ENCODE data around the gene YARS1.

Gene YARS1

DNA sequence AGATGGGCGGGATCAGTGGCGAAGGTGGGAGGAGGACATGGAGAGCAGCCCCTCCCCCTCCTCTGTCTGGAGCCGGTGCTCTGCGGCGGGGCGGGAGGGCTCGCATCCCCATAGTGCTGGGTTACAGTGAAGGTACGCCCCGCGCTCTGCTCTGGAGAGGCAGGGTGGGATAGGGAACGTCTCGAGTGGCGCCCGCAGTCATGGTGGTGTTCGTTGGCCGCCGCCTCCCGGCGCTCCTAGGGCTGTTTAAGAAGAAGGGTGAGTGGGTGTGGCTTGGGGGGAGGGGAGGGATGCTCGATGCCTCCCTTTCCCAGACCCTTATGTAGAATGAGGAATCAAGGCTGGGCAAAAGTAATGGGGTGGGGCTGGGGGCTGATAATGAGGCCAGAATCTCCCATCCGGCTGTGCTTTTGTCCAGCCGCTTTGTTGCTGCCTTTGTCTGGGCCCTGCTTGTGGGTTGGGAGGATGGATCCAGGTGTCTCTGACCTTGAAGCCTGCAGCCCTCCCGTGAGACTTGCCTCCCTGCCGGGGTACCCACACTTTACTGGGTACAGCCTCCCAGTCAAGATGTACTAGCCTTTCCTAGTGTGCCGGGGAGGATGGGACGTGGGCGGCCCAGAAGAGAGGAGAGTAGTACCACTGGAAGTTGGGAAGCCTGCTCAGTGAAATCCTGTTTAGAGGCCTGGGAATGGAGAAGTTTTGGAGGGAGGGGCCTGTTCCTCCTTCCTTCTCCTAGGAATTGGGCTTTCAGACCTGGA is 51.4 kb downstream of the YARS1 start:
- DNase-seq (ENCODE audit: low read depth in 2 of 2): no peak

DNA sequence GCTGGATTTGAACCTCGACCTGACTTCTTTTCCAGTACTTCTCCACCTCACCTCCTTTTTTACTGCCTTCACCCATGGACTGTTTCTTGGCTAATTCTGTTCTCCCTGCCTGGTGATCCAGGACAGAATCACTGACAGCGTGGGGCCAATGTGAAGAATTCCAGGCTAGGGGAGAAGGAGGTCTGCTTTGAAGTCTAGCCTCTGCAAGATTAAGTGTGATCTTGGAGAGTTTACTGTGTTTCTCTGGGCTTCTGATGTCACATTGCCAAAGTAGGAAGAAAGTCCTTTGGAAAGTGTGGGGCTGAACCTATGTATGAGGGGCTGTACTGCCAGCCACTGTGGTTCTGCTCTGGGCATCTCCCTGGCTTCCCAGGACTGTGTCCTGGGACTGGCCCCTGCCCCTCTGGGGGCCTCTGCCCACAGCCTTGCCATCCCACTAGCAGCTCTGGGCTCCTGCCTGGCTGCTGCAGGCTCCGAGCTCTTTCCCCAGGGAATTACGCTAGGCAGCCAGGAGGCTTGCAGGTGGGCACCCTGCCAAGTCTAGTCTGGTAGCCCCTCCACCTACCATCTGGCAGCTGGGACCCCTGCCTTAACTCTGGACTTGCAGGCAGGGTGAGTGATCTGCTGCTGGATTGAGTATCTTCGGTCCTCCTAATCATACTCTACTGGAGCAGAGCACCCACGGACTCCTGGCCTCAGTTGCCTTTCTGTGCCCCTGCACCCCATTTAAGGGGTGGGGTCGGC is 52.2 kb downstream of the YARS1 start:
- no peak for DNase-seq (ENCODE audit: low read depth in 2 of 2)

DNA sequence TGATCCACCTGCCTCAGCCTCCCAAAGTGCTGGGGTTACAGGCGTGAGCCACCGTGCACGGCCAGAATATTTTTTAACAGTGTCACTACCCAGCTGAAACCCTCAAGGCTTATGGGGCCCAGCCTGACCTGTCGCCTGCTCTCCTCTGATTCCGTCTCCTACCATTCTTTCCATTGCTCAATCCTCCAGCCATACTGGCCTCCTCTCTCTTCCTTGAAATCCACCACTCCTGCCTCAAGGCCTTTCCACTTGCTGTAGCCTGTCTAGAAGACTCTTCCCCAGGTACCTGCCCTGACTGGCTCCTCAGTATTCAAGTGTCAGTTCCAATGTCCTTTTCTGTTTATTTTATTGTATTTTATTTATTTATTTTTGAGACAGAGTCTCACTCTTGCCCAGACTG is 53.9 kb downstream of the YARS1 start:
- no peak for DNase-seq (ENCODE audit: low read depth in 2 of 2)

DNA sequence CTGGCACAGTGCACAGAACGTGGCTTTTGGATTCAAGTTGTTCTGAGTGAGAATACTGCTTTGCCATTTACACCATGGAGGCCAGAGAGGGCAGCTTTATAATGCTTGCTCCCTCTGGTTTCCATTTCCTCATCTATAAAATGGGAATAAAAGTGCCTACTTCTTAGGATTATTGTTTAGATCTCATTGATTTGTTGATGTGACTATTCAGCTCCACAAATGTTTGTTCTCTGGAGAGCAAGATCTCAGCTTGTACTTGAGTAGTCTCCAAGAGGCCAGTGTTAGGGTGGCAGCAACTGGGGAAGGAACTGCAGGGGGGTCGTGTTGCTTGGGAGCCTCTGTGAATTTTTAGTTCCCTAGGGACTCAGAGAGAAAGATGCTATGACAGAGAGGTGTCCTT is 55.2 kb downstream of the YARS1 start:
- no peak for DNase-seq (ENCODE audit: low read depth in 2 of 2)

DNA sequence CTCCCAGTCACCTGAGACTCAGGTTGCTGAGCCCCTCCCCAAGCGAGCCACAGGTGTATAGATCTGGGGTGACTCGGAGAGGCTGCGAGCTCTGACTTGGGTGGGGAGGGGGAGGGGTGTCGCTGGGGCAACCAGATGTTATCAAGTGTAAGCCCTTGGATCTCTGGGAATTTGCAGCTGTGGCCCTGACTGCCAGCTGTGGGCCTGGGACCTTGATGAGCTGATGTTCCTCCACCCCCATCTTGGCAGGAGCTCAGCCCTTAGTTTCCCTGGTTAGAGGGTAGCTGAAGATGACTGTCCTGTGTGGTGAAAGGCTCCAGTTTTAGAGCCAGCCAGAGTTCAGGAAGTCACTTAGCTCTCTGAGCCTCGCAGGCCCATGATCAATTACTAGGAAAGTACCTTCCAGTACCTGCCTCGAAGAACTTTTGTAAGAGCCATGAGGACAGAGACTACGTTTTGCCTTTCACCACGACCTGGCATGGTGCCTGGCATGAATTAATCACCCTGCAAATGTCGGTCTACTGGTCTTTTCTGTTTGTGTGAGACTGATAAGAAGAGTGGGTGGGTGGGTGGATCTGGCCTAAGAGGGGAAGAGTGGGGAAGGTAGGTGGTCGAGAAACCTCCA is 55.8 kb downstream of the YARS1 start:
- DNase-seq (ENCODE audit: low read depth in 2 of 2): no peak

DNA sequence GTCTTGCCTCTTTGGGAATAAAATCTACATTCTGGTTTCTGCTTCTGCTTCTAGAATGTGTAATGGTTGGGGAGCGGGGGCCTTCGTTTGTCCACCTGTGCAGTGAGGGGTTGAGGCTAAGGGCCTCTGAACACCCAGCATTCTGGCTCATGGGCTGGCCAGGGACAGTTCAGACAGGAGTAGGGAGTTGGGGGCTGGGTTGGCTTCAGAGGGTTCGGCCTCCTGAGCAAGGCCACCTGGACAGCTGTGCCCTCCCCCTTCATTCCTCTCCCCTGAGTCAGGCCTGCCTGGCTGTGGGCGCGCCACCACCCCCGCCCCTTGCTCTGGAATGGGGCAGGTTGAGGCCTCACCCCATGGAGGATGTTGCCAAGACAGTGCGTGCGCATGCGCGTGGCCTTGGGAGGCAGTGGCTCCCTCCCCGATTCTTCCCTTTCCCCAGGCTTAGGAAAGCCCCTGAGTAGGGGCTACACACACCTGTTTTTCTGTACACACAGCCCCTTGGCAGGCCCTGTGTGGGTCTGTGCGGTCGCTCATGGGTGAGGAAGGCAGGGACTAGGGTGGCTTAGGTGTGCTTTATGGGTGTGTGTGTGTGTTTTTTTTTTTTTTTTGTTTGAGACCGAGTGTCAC is 57.0 kb downstream of the YARS1 start:
- DNase-seq (ENCODE audit: low read depth in 2 of 2): no peak

DNA sequence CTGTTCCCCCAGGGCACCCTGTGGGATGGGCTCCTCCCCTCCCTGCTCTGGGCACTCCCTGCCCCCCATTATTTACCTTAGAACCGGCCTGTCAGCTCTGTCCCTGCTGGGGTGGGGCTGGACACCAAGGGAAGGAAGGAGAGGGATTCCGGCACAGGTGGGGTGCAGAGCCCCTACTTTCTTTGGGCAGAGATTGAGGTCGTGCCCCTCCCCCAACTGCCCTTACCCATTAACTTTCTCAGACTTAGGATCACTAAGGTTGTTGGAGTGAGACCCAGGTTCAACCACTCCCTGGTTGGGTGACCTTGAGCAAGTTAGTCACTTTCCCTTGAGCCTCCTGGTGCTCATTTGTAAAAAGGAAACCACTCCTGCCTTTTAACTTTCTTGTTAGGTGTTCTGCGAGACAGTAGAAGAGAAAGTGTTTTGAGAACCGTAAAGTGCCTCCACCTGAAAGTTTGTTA is 57.6 kb downstream of the YARS1 start:
- DNase-seq (ENCODE audit: low read depth in 2 of 2): no peak

DNA sequence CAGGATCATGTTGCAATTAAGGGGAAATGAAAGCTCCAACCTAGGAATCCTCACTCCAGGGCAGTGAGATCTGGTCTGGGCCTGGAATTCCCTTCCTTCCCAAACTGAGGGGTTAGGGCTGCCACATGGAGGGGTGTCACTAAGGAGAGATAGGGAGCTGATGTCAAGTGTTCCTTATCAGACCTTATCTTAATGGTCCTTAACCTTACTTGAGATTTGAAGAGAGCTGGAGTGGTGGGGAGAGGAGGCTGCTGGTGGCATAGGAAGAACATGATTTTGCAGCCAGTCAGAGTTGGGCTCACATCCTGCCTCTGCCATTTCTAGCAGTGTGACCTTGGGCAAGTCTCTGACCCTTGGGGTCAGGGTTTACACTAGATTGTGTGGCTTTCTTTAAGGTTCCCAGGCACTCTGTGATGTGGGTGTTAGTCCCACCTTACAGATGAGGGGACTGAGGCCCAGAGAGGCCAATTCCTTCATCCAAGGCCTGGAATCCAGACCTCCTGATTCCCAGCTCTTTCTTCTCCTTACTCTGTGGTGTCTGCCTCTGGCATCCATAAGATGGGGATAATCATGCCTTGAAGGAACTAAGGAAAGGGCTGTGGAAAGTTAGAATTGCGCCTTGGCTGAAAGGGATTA is 58.2 kb downstream of the YARS1 start:
- no peak for DNase-seq (ENCODE audit: low read depth in 2 of 2)

DNA sequence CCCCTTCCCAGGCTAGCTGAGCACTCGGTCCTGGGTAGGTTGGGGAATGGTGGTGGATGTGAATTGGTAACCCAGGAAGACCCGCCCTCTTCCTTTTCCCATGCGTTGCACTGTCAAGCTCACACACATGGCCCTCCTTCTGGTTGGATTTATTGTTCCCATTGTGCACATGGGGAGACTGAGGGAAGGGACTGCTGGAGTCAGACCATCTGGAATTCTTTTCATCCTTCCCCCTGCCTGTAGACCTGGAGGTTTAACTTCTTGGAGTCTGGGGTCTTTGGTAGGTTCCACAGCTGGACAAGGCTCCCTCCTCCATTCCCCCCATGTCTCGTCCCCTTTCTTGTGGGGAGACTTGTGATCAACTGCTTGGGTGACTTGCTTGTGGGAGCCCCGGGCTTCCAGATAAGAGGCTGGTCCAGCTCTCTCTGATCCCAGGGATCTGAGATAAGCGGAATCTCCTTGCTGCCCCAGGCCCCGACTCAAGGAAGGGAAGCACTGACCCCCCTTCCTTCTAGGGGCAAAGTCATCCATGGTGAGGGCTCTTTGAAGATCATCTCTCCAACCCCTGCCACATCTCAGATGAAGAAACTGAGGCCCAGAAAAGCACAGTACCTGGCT is 58.9 kb downstream of the YARS1 start:
- DNase-seq (ENCODE audit: low read depth in 2 of 2): no peak

DNA sequence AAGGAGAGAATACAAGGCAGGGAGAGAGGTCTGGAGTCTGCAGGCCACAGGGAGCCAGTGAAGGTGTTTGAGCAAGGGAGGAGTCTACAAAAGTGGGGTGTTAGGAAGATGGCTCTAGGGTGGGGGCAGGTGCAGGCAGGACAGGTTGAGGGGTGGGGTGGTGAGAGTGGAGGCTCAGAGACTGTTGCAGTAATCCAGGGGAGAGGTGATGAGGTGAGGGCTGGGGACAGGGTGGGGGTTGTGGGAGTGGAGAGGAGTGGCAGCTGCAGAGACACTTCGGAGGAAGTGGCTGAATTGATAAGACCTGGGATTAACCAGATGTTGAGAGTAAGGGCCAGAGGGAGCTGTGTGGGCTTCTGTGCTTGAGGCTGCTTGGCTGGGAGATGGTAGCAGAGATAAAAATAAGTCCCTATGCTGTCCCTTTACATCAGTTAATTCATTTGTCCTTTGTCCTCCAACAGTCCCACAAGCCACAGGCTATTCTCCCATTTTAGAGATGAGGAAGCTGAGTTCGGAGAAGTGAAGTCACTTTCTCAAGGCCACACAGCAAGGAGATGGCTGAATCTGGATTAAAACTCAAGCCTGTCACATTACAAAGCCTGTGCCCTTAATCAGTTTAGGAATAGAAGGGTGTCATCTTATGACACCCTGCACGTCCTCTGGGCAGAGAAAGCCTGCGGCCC is 59.8 kb downstream of the YARS1 start:
- DNase-seq (ENCODE audit: low read depth in 2 of 2): no peak

DNA sequence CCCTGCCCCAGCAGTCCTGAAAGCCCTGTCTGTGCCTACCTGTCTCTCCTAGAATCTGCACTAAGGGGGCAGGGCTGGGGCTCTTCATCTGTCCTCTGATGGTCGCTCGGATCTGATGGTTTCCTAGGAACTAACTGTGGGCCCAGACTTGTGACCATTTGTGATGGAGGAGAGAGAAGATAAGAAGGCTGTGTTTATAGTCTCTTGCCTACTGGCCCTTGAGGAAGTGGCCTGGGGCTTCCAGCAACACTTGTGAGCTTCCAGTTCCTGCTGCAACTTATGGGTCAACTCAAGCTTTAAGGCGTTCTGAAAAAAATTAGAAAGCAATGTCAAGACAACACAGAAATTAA is 61.4 kb downstream of the YARS1 start:
- DNase-seq (ENCODE audit: low read depth in 2 of 2): no peak

DNA sequence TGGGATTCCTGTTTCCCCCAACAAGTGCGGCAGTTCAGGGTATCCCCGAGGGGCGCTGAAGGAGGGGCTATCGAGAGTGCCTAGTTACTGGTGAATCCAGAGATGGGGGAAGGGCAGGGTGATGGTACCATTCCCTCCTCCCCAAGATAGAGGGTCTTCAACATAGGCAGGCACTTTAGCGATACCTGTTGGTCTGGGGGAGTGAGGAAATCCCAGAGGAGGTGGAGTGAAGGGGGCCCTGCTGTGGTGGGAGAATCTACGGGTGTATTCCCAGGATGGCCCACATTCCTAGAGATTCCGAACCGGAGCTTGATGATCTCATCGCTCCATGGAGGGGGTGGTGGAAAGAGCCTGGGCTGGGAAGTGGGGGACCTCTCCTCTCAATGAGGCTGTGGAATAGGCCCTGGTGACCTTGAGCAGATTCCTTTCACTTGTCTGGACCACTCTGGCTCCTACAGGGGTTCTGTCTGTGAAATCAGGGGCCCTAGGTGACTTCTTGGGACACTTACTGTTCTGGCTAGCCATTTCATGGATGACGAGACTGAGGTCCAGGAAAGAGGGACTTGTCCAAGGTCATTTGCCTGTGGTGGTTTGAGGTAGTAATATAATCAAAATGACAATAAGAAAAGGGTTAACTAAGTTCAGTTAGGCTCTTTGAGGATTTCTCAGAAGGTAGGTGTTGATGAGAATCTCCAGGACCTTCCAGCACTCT is 61.9 kb downstream of the YARS1 start:
- no peak for DNase-seq (ENCODE audit: low read depth in 2 of 2)

DNA sequence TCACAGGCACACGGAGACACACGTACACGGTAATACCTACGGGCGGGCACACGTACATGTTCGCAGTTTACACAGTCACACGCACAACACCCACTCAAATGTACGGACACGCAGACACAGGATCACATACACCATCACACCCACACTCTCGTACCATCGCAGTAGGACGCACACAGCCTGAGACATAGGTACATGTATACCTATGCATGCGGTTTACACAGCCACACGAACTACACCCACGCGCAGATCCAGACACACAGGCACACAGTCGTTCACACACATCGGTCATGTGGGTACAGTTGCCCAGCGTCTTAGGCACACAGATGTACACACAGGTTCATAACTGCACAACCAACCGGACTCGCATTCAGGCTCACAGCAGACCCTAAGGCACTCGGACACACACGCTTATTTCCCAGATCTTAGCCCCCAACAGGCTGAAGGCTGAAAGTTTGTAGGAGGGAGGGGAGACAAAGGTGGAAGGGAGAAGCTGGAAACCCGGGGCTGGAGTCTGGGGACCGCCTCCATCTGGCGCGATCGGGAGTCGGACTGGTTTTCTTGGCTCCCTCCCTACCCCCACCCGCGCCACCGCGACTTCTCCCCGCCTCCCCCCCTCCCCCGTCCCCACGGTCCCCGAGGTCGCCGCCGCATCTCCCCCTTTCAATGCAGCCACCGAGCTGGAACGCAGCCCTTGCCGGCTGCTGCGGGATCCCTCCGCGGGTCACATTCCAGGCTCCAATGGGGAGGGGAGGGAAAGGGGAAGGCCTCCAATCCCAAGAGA is 62.7 kb downstream of the YARS1 start:
- peak in 1 of 2 donors; percentile 19 for DNase-seq (ENCODE audit: low read depth in 2 of 2)

DNA sequence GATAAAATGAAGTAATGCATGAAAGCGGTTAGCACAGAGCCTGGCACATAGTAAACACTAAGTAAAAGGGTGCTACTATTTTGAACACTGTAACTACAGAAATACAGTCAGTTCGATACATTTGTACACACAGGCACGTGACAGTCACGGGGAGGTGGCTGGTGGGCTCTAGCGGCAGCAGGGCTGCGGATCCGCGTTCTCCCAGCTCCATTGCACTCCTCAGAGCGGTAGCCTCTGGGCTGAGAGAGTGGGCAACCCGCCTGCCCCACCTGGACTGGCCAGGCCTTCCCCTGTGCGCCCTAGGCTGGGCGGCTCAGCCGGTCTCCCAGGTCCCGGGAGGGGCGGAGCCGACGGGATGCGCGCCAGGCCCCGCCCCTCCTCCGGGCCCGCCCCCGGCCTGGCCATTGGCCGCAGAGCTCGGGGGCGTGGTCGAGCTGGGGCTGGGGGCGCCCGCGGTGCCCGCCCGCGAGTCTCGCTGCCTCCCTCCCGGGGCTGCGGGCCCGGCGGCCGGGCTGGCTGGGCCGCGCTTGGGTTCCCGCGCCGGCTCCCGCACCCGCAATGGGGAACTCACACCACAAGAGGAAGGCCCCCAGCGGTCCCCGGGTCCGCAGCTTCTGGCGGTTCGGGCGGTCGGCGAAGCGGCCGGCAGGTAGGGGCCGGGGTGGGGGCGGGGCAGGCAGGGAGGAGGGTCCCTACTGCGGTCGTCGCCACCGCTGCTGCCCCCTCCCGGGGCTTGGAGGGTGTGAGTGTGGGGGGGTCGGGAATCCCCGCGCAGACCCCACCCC is 63.4 kb downstream of the YARS1 start:
- DNase-seq (ENCODE audit: low read depth in 2 of 2): peak; percentile 38 to 52

DNA sequence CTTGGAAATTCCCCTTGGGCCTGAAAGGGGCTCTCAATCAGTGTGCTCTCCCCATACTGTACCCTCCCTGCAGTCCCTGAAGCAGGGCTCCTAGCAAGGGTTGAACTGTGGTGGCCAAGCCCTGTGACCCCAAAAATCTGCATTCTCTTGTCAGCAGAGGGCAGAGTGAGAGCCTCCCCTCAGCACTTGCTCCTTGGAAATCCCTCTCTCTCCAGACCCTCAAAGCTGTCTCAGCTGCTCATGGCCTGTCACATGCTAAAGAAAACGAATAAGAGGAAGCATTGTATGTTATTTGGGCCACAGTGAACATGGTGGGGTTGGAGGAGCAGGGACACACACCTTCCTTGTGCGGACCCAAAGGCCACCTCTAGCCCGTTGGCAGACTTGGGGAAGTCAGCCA is 67.4 kb downstream of the YARS1 start:
- DNase-seq (ENCODE audit: low read depth in 2 of 2): no peak

DNA sequence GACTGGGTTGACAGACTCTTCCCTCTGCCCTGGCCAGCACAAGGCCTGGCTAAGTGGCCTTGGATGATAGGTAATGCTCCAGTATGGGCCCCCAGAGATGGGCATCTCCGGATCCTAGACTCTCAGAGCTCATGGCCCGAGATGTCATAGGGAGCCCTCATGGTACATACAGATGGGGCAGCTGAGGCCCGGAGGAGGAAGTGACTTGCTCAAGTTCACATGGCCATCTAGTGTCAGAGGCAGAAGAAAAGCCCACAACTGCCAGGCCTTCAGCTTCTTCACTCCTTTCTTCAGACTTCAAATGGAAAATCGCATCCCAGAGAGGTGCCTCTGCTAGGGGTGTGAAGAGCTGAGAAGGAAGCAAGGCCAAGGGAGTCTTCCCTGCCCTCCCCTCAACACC is 67.8 kb downstream of the YARS1 start:
- no peak for DNase-seq (ENCODE audit: low read depth in 2 of 2)

DNA sequence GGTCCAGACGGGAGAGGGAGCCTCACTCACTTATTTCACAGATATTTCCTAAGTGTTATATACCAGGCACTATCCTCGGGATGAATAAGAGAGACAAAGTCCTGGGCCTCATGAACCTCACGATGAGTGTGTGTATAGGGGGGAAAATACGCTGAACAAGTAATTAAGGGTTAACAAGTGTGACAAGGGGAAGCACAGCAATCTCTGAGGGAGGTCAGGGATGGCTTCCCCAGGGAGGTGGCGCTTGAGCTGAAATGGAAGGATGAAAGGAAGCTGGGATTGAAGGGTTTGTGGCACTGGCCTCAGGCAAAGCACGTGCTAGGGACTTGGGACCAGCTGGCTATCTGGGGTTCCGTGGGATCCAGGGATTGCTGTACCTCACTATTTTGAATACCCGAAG is 68.2 kb downstream of the YARS1 start:
- DNase-seq (ENCODE audit: low read depth in 2 of 2): no peak

DNA sequence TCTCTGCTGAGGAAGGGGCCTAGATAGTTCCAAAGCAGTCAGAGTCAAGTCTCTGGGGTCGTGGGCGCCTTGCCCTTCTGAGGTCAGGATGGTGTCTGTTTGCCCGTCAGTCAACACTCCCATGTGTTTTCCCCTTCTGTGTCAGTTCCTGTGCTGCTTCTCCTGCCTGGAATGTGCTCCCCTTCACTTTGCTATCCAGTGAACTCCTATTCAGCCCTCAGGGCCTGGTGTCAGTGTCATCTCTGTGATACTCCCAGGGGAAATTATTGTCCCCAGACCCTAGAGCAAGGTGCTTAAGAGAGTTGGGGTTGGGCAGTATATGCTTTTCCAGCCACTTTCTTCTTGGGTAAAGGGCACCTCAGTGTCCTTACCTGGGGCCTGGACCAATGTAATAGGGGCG is 68.8 kb downstream of the YARS1 start:
- no peak for DNase-seq (ENCODE audit: low read depth in 2 of 2)

DNA sequence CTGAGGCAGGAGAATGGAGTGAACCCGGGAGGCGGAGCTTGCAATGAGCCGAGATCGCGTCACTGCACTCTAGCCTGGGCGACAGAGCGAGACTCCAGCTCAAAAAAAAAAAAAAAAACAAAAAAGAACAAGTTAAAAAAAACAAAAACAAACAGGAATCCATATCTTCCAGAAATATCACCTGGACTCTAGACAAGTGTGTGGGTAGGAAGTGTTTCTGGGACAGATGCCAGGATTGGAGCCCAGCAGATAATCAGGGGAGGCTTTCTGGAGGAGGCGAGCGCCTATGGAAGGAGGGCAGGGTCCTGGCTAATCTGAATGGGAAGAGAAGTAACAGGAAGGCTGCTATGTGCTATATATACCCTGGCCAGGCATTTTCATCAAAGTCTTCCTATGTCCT is 71.0 kb downstream of the YARS1 start:
- DNase-seq (ENCODE audit: low read depth in 2 of 2): no peak
